Measurements from ENCODE around the gene STK11. TPM values are rescaled to one million over a fixed set of nuclear protein-coding genes. Genes with fewer than 3 reads are reported as not detected.

The STK11 gene
- total RNA-seq, 1 experiment from 2014 or later = 56.7 TPM

DNA sequence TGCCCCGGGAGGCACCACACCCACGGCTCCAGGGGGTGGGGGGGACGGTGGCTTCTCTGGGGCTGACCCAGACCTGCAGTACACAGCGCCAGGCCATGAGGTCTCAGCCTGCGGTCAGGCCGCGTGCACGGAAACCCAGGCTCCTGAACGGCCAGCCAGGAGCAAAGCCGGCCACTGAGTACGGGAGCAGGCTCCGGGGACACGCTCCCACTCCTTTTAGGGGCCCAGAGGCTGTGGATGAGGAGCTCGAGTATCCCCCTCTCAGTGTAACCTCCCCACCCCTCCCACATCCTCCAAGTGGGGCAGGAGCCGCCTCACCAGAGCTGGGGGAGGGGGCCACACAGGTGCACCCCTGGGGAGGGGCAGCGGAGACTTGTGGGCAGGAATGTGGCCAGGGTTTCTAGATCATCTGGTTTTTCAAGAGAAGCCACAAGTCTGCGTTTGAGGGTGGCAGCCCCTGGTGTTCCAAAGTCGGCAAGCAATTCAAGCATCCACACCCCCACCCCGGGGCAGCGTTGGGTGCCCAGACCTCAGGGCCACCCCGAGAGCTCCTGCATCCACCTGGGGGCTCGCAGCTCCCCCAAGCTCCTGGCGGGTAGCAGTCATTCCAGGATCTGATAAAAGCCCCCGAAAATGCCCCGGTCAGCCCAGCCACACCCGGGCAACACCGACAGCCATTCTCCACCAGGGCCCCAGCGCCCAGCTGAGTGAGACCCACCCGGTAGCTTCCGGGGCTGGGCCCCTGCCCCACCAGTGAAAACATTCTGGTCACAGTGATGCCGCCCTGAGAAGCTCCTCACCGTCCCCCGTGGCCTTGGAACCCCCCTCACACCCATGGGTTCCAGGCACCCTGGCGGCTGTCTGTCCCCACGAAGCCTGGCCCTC is 37.6 kb upstream of the STK11 start:
- Mint-ChIP-seq H3K36me3 (ENCODE audit: insufficient read depth, unreplicated experiment) (peaks cover 17% of the 10 kb centered on the region), H3K4me3 (ENCODE audit: unreplicated experiment) (no peak overlapping the region), H3K4me1 (ENCODE audit: low read depth, unreplicated experiment) (peaks cover 11% of the 10 kb centered on the region), H3K27me3 (ENCODE audit: insufficient read depth, unreplicated experiment) (no peaks in the 10 kb centered on the region), H3K9me3 (ENCODE audit: unreplicated experiment) (no peaks in the 10 kb centered on the region), H3K27ac (ENCODE audit: unreplicated experiment) (no peak overlapping the region)
- BruUV-seq (replicated peaks) = no TSS peak
- Histone ChIP-seq H3K4me1 (0 out of 2 replicates have a peak, but pooled peaks cover 3% of the 10 kb centered on the region), H3K27me3 (replicated peaks; ENCODE audit: control insufficient read depth, insufficient read depth, low read length) (no peaks in the 10 kb centered on the region), H3K4me3 (ENCODE audit: low read depth, low read length) (no peak overlapping the region), H3K36me3 (ENCODE audit: control insufficient read depth, insufficient read depth, low read length) (no peaks in the 10 kb centered on the region), H3K9me3 (no peaks in the 10 kb centered on the region)
- intact Hi-C loops (cut with micrococcal nuclease; ENCODE audit: unreplicated experiment) = no loop called here
- no peak for DNase-seq
- ChIA-PET CTCF (interaction anchor here (0.6 kb wide), 1 partner anchor 98 kb away, joined by 4 read pairs; no protein-coding TSS in a partner anchor), POLR2A (interaction anchor here (0.6 kb wide), 1 partner anchor 85 kb away, joined by 3 read pairs; no protein-coding TSS in a partner anchor)
- TF ChIP-seq CTCF (IDR thresholded peaks at IDR 0.05; ENCODE audit: insufficient read depth in 1 of 2, low read depth in 1 of 2, low read length in 1 of 2, severe bottlenecking in 1 of 2, unreplicated experiment in 1 of 2) = no peak

DNA sequence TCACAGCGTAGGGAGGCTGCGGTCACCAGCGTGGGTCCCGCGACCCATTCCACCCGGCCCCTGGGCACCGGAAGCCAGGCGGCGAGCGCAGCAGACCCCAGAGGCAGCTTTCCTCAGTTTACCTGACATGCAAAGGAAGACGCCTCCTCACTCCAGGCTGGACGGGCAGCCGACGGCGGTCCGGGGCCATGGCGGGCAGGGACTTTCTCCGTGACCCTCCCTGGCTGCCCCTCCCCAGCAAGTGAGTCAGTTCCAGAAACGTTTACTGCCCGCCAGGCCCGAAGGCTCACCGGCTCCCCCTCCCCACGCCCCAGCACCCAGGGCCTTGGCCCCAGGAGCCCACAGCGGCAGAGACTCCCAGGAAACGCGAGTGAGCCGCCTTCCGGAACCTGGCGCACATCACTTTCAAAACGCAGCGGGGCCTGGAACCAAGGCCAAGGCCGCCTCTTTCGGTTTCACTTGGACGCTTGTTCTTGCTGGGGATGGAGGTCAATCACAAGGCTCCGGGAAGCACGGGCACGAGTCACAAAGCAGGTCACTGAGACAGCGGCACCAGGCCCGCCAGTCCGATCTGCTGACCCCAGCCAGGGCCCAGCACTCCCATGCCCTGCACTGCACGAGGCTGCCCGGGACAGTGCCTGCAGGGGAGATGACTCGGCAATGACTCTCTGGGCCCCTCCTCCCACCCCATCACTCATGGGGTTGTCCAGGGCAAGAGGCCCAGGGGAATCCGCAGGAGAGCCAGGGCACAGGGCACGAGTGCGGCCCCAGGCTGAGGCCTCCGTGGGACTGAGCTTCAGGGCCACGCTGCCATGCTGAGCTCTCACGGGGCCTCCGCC is 36.8 kb upstream of the STK11 start:
- Mint-ChIP-seq H3K27me3 (ENCODE audit: insufficient read depth, unreplicated experiment) (no peaks in the 10 kb centered on the region), H3K27ac (ENCODE audit: unreplicated experiment) (no peak overlapping the region), H3K36me3 (ENCODE audit: insufficient read depth, unreplicated experiment) (peaks cover 23% of the 10 kb centered on the region), H3K4me3 (ENCODE audit: unreplicated experiment) (no peak overlapping the region), H3K4me1 (ENCODE audit: low read depth, unreplicated experiment) (peaks cover 9% of the 10 kb centered on the region), H3K9me3 (ENCODE audit: unreplicated experiment) (no peaks in the 10 kb centered on the region)
- intact Hi-C loops (cut with micrococcal nuclease; ENCODE audit: unreplicated experiment) = no loop called here
- no peak for DNase-seq
- TF ChIP-seq CTCF (IDR thresholded peaks at IDR 0.05; ENCODE audit: insufficient read depth in 1 of 2, low read depth in 1 of 2, low read length in 1 of 2, severe bottlenecking in 1 of 2, unreplicated experiment in 1 of 2) = no peak
- Histone ChIP-seq H3K4me3 (ENCODE audit: low read depth, low read length) (no peak overlapping the region), H3K27me3 (replicated peaks; ENCODE audit: control insufficient read depth, insufficient read depth, low read length) (no peaks in the 10 kb centered on the region), H3K9me3 (no peaks in the 10 kb centered on the region), H3K36me3 (ENCODE audit: control insufficient read depth, insufficient read depth, low read length) (no peaks in the 10 kb centered on the region), H3K4me1 (0 out of 2 replicates have a peak, but pooled peaks cover 3% of the 10 kb centered on the region)
- no TSS peak for BruUV-seq (replicated peaks)
- ChIA-PET POLR2A (no interaction called here), CTCF (no interaction called here)

GRCh38 chr19:1169411-1169791 is 36.2 kb upstream of the STK11 start:
- POLR2A ChIA-PET = no interaction called here
- Mint-ChIP-seq H3K4me3 (ENCODE audit: unreplicated experiment) (no peak overlapping the region), H3K36me3 (ENCODE audit: insufficient read depth, unreplicated experiment) (peaks cover 23% of the 10 kb centered on the region), H3K4me1 (ENCODE audit: low read depth, unreplicated experiment) (peaks cover 9% of the 10 kb centered on the region), H3K27me3 (ENCODE audit: insufficient read depth, unreplicated experiment) (no peaks in the 10 kb centered on the region), H3K9me3 (ENCODE audit: unreplicated experiment) (no peaks in the 10 kb centered on the region), H3K27ac (ENCODE audit: unreplicated experiment) (no peak overlapping the region)
- H3K27me3 ChIP-seq (replicated peaks; ENCODE audit: control insufficient read depth, insufficient read depth, low read length) = no peaks in the 10 kb centered on the region
- no peak for DNase-seq
- no TSS peak for BruUV-seq (replicated peaks)
- no peak for TF ChIP-seq CTCF (IDR thresholded peaks at IDR 0.05; ENCODE audit: insufficient read depth in 1 of 2, low read depth in 1 of 2, low read length in 1 of 2, severe bottlenecking in 1 of 2, unreplicated experiment in 1 of 2)
- intact Hi-C loops (cut with micrococcal nuclease; ENCODE audit: unreplicated experiment) = no loop called here
- no peaks in the 10 kb centered on the region for H3K36me3 ChIP-seq (ENCODE audit: control insufficient read depth, insufficient read depth, low read length)
- CTCF ChIA-PET = no interaction called here
- no peaks in the 10 kb centered on the region for H3K9me3 ChIP-seq
- no peak overlapping the region for H3K4me3 ChIP-seq (ENCODE audit: low read depth, low read length)
- 0 out of 2 replicates have a peak, but pooled peaks cover 3% of the 10 kb centered on the region for H3K4me1 ChIP-seq
